Measurements from ENCODE around the gene ARMC8. TPM values are rescaled to one million over a fixed set of nuclear protein-coding genes. Genes with fewer than 3 reads are reported as not detected.
A peak's percentile ranks its signal among the peaks of the same experiment; 100 is the strongest.
"Not testable (repeated sequence)": the region's sequence is repeated elsewhere in the genome, so short reads cannot be mapped to it uniquely, and the experiment has no call there.

ARMC8 gene, protein sequence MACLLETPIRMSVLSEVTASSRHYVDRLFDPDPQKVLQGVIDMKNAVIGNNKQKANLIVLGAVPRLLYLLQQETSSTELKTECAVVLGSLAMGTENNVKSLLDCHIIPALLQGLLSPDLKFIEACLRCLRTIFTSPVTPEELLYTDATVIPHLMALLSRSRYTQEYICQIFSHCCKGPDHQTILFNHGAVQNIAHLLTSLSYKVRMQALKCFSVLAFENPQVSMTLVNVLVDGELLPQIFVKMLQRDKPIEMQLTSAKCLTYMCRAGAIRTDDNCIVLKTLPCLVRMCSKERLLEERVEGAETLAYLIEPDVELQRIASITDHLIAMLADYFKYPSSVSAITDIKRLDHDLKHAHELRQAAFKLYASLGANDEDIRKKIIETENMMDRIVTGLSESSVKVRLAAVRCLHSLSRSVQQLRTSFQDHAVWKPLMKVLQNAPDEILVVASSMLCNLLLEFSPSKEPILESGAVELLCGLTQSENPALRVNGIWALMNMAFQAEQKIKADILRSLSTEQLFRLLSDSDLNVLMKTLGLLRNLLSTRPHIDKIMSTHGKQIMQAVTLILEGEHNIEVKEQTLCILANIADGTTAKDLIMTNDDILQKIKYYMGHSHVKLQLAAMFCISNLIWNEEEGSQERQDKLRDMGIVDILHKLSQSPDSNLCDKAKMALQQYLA
- polyA plus RNA-seq (2013), result 60.9 TPM

DNA sequence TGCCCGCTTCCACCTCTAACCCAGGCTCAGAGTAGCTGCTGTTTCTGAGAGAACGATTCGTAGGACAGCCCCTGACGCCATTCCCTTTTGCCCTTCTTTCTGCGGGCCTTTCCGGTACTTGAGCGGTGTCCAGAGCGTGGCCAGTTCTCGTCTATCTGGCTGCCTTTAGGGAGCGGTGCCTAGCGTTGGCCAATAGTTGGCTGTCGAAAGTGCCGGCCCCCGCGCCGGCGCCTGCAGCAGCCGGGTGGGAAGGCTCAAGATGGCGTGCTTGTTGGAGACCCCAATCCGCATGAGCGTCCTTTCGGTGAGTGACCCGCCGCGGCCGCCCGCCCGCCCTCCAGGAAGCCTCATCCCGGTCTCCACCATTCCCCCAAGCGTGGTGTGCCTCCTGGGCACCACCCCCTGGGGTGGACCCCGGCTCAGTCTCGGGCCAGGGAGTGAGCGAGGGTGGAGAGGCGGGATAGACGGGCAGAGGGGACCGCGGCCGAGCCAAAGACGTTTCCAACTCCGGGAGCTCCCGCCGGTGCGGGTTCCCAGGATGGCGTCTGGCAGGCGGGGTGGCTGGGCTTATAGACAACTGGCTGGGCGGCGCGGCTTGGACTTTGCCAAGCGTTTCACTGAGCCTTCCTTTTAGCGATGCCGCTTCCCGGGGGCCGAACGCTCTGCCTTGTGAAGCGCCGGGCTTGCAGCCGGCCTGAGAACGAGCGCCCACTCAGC, at the start of gene ARMC8:
Gene ARMC8 (plus strand): TSS at position 6 of the 717 bp plus-strand sequence. CDS start 254 bp downstream, at position 260.
- WGBS (ENCODE audit: insufficient coverage), result under 1% methylated on average over 48 of the region's 59 CpGs
- POLR2A ChIA-PET, result interaction anchor here (0.7 to 1.1 kb wide), 3 partner anchors 12 to 16 kb away, joined by 3 to 6 read pairs (median 3); partner anchors contain the start of gene DBR1

DNA sequence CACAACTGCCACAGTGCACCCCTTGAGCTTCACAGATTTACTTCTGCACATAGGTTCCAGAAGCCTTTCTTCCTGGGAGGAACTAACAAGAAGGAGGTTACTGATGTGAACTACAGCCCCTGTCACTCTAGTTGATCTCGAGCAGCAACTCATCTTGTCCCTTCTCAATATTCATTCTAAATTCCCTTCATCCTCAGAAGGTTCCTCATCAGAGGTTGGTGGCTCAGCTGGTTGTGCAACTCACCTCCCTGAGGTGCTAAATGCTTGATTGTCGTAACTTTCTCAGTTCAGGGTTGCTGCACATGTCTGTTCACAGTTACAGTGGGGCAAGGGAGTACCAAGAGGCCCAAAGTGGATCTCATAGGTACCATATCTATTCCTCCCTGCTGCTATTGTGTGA, 49.2 kb upstream of the ARMC8 start:
- DNase-seq, result no peak
- Histone ChIP-seq H3K36me3 (ENCODE audit: control insufficient read depth in 4 of 4, insufficient read depth in 4 of 4, low read length in 3 of 4) (no peaks in the 10 kb centered on the region), H3K4me3 (ENCODE audit: control insufficient read depth in 1 of 7, extremely low read depth in 1 of 7, insufficient read depth in 4 of 7, low read depth in 2 of 7, low read length in 6 of 7) (no peak overlapping the region), H3K9me3 (ENCODE audit: control extremely low read depth in 1 of 5, control insufficient read depth in 4 of 5, insufficient read depth in 2 of 5, low read depth in 1 of 5, low read length in 4 of 5) (no peaks in the 10 kb centered on the region), H3K27me3 (replicated peaks in 2 of 5; ENCODE audit: control insufficient read depth in 4 of 5, insufficient read depth in 5 of 5, low read length in 4 of 5) (no peaks in the 10 kb centered on the region), H3K27ac (ENCODE audit: insufficient read depth in 1 of 2, low read depth in 1 of 2, low read length in 2 of 2, poor library complexity in 1 of 2, severe bottlenecking in 2 of 2) (no peak overlapping the region), H3K4me1 (ENCODE audit: control extremely low read depth in 1 of 4, control insufficient read depth in 4 of 4, insufficient read depth in 4 of 4, low read length in 3 of 4) (peaks cover 16 to 44% (median 30%) of the 10 kb centered on the region in 4 experiments)
- CTCF ChIA-PET, result interaction anchor here (0.9 kb wide), 1 partner anchor 36 kb away, joined by 3 read pairs; no protein-coding TSS in a partner anchor
- POLR2A ChIA-PET, result no interaction called here
- WGBS (ENCODE audit: insufficient coverage), result 82% methylated on average over 2 of the region's 2 CpGs

More for the DNA sequence above, at the start of gene ARMC8:
- Histone ChIP-seq H3K4me3 (ENCODE audit: control insufficient read depth in 1 of 7, extremely low read depth in 1 of 7, insufficient read depth in 4 of 7, low read depth in 2 of 7, low read length in 6 of 7) (peak within 1 kb of the TSS; percentile 84 to 99 (median 95)), H3K9me3 (ENCODE audit: control extremely low read depth in 1 of 5, control insufficient read depth in 4 of 5, insufficient read depth in 2 of 5, low read depth in 1 of 5, low read length in 4 of 5) (no peaks in the 10 kb centered on the region), H3K27me3 (replicated peaks in 2 of 5; ENCODE audit: control insufficient read depth in 4 of 5, insufficient read depth in 5 of 5, low read length in 4 of 5) (no peaks in the 10 kb centered on the region), H3K27ac (ENCODE audit: insufficient read depth in 1 of 2, low read depth in 1 of 2, low read length in 2 of 2, poor library complexity in 1 of 2, severe bottlenecking in 2 of 2) (peak within 1 kb of the TSS; percentile 99), H3K36me3 (ENCODE audit: control insufficient read depth in 4 of 4, insufficient read depth in 4 of 4, low read length in 3 of 4) (peaks cover 0 to 17% (median 9%) of the 10 kb centered on the region in 4 experiments), H3K4me1 (ENCODE audit: control extremely low read depth in 1 of 4, control insufficient read depth in 4 of 4, insufficient read depth in 4 of 4, low read length in 3 of 4) (peaks cover 14 to 25% (median 19%) of the 10 kb centered on the region in 4 experiments)
- no peak for DNase-seq
- CTCF ChIA-PET, result interaction anchor here (0.7 to 2.1 kb wide), 5 partner anchors 17 to 160 kb away, joined by 3 to 8 read pairs (median 4); partner anchors contain the start of gene MRAS

DNA sequence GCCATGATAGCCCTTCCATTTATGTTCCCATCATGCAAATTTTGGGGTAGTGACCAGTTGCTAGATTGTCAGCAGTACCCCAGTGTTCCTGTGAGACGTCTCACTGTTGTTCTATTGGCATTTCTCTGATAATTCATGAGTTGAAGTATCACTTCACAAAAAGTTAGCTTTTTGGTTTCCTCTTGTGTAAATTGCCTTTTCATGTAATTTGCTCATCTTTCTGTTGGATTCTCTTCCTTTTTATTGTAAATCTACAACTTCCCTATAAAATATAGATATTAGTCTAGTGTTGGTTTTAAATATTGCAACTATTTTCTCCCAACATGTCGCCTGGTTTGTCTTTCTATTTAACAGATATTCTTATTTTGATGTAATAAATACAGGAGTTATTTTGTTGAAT, 47.4 kb upstream of the ARMC8 start:
- CTCF ChIA-PET, result no interaction called here
- Histone ChIP-seq H3K27ac (ENCODE audit: insufficient read depth in 1 of 2, low read depth in 1 of 2, low read length in 2 of 2, poor library complexity in 1 of 2, severe bottlenecking in 2 of 2) (no peak overlapping the region), H3K9me3 (ENCODE audit: control extremely low read depth in 1 of 5, control insufficient read depth in 4 of 5, insufficient read depth in 2 of 5, low read depth in 1 of 5, low read length in 4 of 5) (no peaks in the 10 kb centered on the region), H3K4me3 (ENCODE audit: control insufficient read depth in 1 of 7, extremely low read depth in 1 of 7, insufficient read depth in 4 of 7, low read depth in 2 of 7, low read length in 6 of 7) (no peak overlapping the region), H3K4me1 (ENCODE audit: control extremely low read depth in 1 of 4, control insufficient read depth in 4 of 4, insufficient read depth in 4 of 4, low read length in 3 of 4) (peaks cover 13 to 38% (median 27%) of the 10 kb centered on the region in 4 experiments), H3K36me3 (ENCODE audit: control insufficient read depth in 4 of 4, insufficient read depth in 4 of 4, low read length in 3 of 4) (no peaks in the 10 kb centered on the region), H3K27me3 (replicated peaks in 2 of 5; ENCODE audit: control insufficient read depth in 4 of 5, insufficient read depth in 5 of 5, low read length in 4 of 5) (no peaks in the 10 kb centered on the region)
- WGBS (ENCODE audit: insufficient coverage), result 100% methylated on average over 1 of the region's 2 CpGs
- POLR2A ChIA-PET, result no interaction called here
- DNase-seq, result no peak

DNA sequence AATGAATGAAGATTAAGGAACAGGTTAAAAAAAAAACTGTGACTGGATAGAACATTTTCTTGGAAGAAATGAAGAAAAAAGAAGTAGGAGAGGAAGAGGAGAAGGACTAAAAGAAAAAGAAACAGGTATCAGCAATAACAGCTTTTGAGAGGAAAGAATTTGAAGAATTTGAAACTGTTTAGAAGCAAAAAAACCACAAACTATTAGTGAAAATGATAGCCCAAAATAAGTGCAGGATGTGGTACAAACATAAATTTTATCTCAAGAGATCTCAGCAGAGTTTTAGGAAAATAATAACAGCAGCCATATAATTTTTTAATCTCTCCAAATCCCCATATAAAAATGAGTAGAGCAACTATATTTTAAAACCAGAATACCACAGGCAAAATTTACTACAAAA, 46.2 kb upstream of the ARMC8 start:
- Histone ChIP-seq H3K36me3 (ENCODE audit: control insufficient read depth in 4 of 4, insufficient read depth in 4 of 4, low read length in 3 of 4) (no peaks in the 10 kb centered on the region), H3K4me3 (ENCODE audit: control insufficient read depth in 1 of 7, extremely low read depth in 1 of 7, insufficient read depth in 4 of 7, low read depth in 2 of 7, low read length in 6 of 7) (no peak overlapping the region), H3K27ac (ENCODE audit: insufficient read depth in 1 of 2, low read depth in 1 of 2, low read length in 2 of 2, poor library complexity in 1 of 2, severe bottlenecking in 2 of 2) (no peak overlapping the region), H3K4me1 (ENCODE audit: control extremely low read depth in 1 of 4, control insufficient read depth in 4 of 4, insufficient read depth in 4 of 4, low read length in 3 of 4) (peaks cover 6 to 26% (median 16%) of the 10 kb centered on the region in 4 experiments), H3K27me3 (replicated peaks in 2 of 5; ENCODE audit: control insufficient read depth in 4 of 5, insufficient read depth in 5 of 5, low read length in 4 of 5) (no peaks in the 10 kb centered on the region), H3K9me3 (ENCODE audit: control extremely low read depth in 1 of 5, control insufficient read depth in 4 of 5, insufficient read depth in 2 of 5, low read depth in 1 of 5, low read length in 4 of 5) (no peaks in the 10 kb centered on the region)
- no peak for DNase-seq
- ChIA-PET POLR2A (no interaction called here), CTCF (no interaction called here)

DNA sequence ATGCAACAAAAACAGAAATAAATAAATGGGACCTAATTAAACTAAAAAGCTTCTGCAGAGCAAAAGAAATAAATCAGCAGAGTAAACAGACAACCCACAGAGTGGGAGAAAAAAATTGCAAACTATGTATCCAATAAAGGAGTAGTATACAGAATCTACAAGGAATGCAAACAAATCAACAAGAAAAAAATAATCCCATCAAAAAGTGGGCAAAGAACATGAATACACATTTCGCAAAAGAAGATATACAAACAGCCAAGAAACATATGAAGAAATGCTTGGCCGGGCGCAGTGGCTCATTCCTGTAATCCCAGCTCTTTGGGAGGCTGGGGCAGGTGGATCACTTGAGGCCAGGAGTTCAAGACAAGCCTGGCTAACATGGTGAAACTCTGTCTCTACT, 44.9 kb upstream of the ARMC8 start:
- WGBS (ENCODE audit: insufficient coverage), result 100% methylated on average over 3 of the region's 3 CpGs
- H3K27ac ChIP-seq (ENCODE audit: insufficient read depth in 1 of 2, low read depth in 1 of 2, low read length in 2 of 2, poor library complexity in 1 of 2, severe bottlenecking in 2 of 2); POLR2A ChIA-PET; H3K27me3 ChIP-seq (replicated peaks in 2 of 5; ENCODE audit: control insufficient read depth in 4 of 5, insufficient read depth in 5 of 5, low read length in 4 of 5); H3K36me3 ChIP-seq (ENCODE audit: control insufficient read depth in 4 of 4, insufficient read depth in 4 of 4, low read length in 3 of 4); H3K4me3 ChIP-seq (ENCODE audit: control insufficient read depth in 1 of 7, extremely low read depth in 1 of 7, insufficient read depth in 4 of 7, low read depth in 2 of 7, low read length in 6 of 7); H3K9me3 ChIP-seq (ENCODE audit: control extremely low read depth in 1 of 5, control insufficient read depth in 4 of 5, insufficient read depth in 2 of 5, low read depth in 1 of 5, low read length in 4 of 5); DNase-seq: not testable (repeated sequence)
- CTCF ChIA-PET, result interaction anchor here (1.2 kb wide), 1 partner anchor 27 kb away, joined by 3 read pairs; the partner anchor contains the start of gene DZIP1L
- H3K4me1 ChIP-seq (ENCODE audit: control extremely low read depth in 1 of 4, control insufficient read depth in 4 of 4, insufficient read depth in 4 of 4, low read length in 3 of 4), result peaks cover 0 to 14% (median 6%) of the 10 kb centered on the region in 4 experiments

DNA sequence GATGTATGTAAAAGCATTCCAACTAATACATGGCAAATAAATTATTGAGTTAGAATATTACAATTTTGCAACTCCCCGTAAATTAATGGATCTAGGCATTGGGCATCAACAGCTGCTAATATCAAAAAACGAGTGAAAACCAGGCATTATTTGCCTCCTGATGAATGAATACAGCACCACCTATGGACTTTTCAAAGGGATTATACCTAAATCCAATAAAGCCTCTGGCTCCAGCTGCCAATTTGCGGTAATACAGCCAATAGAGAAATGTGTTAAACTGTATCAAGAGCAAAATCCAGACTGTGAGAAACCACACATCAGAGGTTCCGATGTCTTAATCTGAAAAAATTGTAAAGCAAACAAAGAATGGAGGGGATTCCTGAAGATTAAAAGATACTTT, 38.6 kb upstream of the ARMC8 start:
- ChIA-PET CTCF (interaction anchor here (1.1 to 2.0 kb wide), 3 partner anchors 29 to 78 kb away, joined by 3 to 5 read pairs (median 3); no protein-coding TSS in a partner anchor), POLR2A (no interaction called here)
- Histone ChIP-seq H3K27ac (ENCODE audit: insufficient read depth in 1 of 2, low read depth in 1 of 2, low read length in 2 of 2, poor library complexity in 1 of 2, severe bottlenecking in 2 of 2) (no peak overlapping the region), H3K4me1 (ENCODE audit: control extremely low read depth in 1 of 4, control insufficient read depth in 4 of 4, insufficient read depth in 4 of 4, low read length in 3 of 4) (no peaks in the 10 kb centered on the region), H3K9me3 (ENCODE audit: control extremely low read depth in 1 of 5, control insufficient read depth in 4 of 5, insufficient read depth in 2 of 5, low read depth in 1 of 5, low read length in 4 of 5) (no peaks in the 10 kb centered on the region), H3K36me3 (ENCODE audit: control insufficient read depth in 4 of 4, insufficient read depth in 4 of 4, low read length in 3 of 4) (no peaks in the 10 kb centered on the region), H3K4me3 (ENCODE audit: control insufficient read depth in 1 of 7, extremely low read depth in 1 of 7, insufficient read depth in 4 of 7, low read depth in 2 of 7, low read length in 6 of 7) (no peak overlapping the region), H3K27me3 (replicated peaks in 2 of 5; ENCODE audit: control insufficient read depth in 4 of 5, insufficient read depth in 5 of 5, low read length in 4 of 5) (no peaks in the 10 kb centered on the region)
- no peak for DNase-seq
- 81% methylated on average over 3 of the region's 4 CpGs for WGBS (ENCODE audit: insufficient coverage)

All from common myeloid progenitor, CD34-positive (primary cell).